Stimulated activated memory B cell treated with anti-CD40 and anti-IgM and Interleukin-4, amounts not matched to agents 10 μg/mL and 1 μg/mL and 100 μg/mL, for 72 hours (primary cell): Measurements from ENCODE around the gene CACYBP.
A peak's percentile ranks its signal among the peaks of the same experiment; 100 is the strongest.

Experiments used
- ATAC-seq: fragments of 150-1000 bp; cut with Tn5 transposase; 2 replicates; pipeline ENCODE4 v1.10.0; 2021
- H3K27ac Mint-ChIP-seq: one replicate; pipeline ENCODE4 v1.8.0; 2022; ENCODE audit warnings: mild to moderate bottlenecking, mixed read lengths
- H3K27me3 Mint-ChIP-seq: one replicate; pipeline ENCODE4 v1.8.0; 2022; ENCODE audit warnings: mixed read lengths
- H3K36me3 Mint-ChIP-seq: one replicate; pipeline ENCODE4 v1.8.0; 2022; ENCODE audit warnings: mixed read lengths
- H3K4me1 Mint-ChIP-seq: one replicate; pipeline ENCODE4 v1.8.0; 2022; ENCODE audit warnings: mixed read lengths
- H3K4me3 Mint-ChIP-seq: one replicate; pipeline ENCODE4 v1.8.0; 2022; ENCODE audit warnings: mild to moderate bottlenecking, moderate library complexity, mixed read lengths
- H3K9me3 Mint-ChIP-seq: one replicate; pipeline ENCODE4 v1.8.0; 2022; ENCODE audit warnings: mixed read lengths

The CACYBP gene

GRCh38 chr1:174999936-175000696 lies at the start of gene CACYBP:
Gene CACYBP (plus strand): TSS chr1:174999947. CDS start chr1:175000181, 234 bp downstream.
- no peak for ATAC-seq
- Mint-ChIP-seq H3K4me3 (no peak within 1 kb of the TSS), H3K4me1 (peaks cover 43% of the 10 kb centered on the region), H3K27ac (no peak within 1 kb of the TSS), H3K27me3 (no peaks in the 10 kb centered on the region), H3K9me3 (no peaks in the 10 kb centered on the region), H3K36me3 (peaks cover 1% of the 10 kb centered on the region)

- ATAC-seq, result peak; percentile 89
- peaks cover 47% of the 10 kb centered on the region for H3K4me1 Mint-ChIP-seq
- H3K9me3 Mint-ChIP-seq, result no peaks in the 10 kb centered on the region
- peak overlapping the region; percentile 78 for H3K27ac Mint-ChIP-seq
- H3K36me3 Mint-ChIP-seq, result peaks cover 9% of the 10 kb centered on the region
- no peaks in the 10 kb centered on the region for H3K27me3 Mint-ChIP-seq
- peak overlapping the region; percentile 65 for H3K4me3 Mint-ChIP-seq
Measured at GRCh38 chr1:174953285-174954072, 46.3 kb upstream of the CACYBP start.

GRCh38 chr1:174954073-174954460 lies 45.7 kb upstream of the CACYBP start:
- ATAC-seq, result peak; percentile 60
- Mint-ChIP-seq H3K27ac (peak overlapping the region; percentile 78), H3K36me3 (peaks cover 11% of the 10 kb centered on the region), H3K27me3 (no peaks in the 10 kb centered on the region), H3K4me1 (peaks cover 47% of the 10 kb centered on the region), H3K4me3 (peak overlapping the region; percentile 27), H3K9me3 (no peaks in the 10 kb centered on the region)

GRCh38 chr1:174954671-174955669 lies 44.8 kb upstream of the CACYBP start:
- Mint-ChIP-seq H3K4me3 (no peak overlapping the region), H3K4me1 (peaks cover 45% of the 10 kb centered on the region), H3K9me3 (no peaks in the 10 kb centered on the region), H3K27ac (peak overlapping the region; percentile 78), H3K36me3 (peaks cover 11% of the 10 kb centered on the region), H3K27me3 (no peaks in the 10 kb centered on the region)
- ATAC-seq, result no peak

- Mint-ChIP-seq H3K36me3 (peaks cover 11% of the 10 kb centered on the region), H3K4me1 (peaks cover 39% of the 10 kb centered on the region), H3K27me3 (no peaks in the 10 kb centered on the region), H3K27ac (no peak overlapping the region), H3K9me3 (no peaks in the 10 kb centered on the region), H3K4me3 (no peak overlapping the region)
- no peak for ATAC-seq
Measured at GRCh38 chr1:174956086-174956485, 43.7 kb upstream of the CACYBP start.

GRCh38 chr1:174956976-174957375 lies 42.8 kb upstream of the CACYBP start:
- H3K27me3 Mint-ChIP-seq, result no peaks in the 10 kb centered on the region
- peak overlapping the region; percentile 46 for H3K27ac Mint-ChIP-seq
- no peaks in the 10 kb centered on the region for H3K9me3 Mint-ChIP-seq
- H3K4me1 Mint-ChIP-seq, result peaks cover 39% of the 10 kb centered on the region
- no peak for ATAC-seq
- H3K4me3 Mint-ChIP-seq, result no peak overlapping the region
- peaks cover 11% of the 10 kb centered on the region for H3K36me3 Mint-ChIP-seq

- H3K4me1 Mint-ChIP-seq, result peaks cover 36% of the 10 kb centered on the region
- H3K4me3 Mint-ChIP-seq, result no peak overlapping the region
- peak overlapping the region; percentile 46 for H3K27ac Mint-ChIP-seq
- no peak for ATAC-seq
- no peaks in the 10 kb centered on the region for H3K27me3 Mint-ChIP-seq
- H3K36me3 Mint-ChIP-seq, result peaks cover 11% of the 10 kb centered on the region
- H3K9me3 Mint-ChIP-seq, result no peaks in the 10 kb centered on the region
Measured at GRCh38 chr1:174957829-174958228, 41.9 kb upstream of the CACYBP start.

- ATAC-seq, result no peak
- peaks cover 31% of the 10 kb centered on the region for H3K4me1 Mint-ChIP-seq
- H3K9me3 Mint-ChIP-seq, result no peaks in the 10 kb centered on the region
- no peak overlapping the region for H3K4me3 Mint-ChIP-seq
- H3K27ac Mint-ChIP-seq, result peak overlapping the region; percentile 46
- peaks cover 11% of the 10 kb centered on the region for H3K36me3 Mint-ChIP-seq
- no peaks in the 10 kb centered on the region for H3K27me3 Mint-ChIP-seq
Measured at GRCh38 chr1:174958396-174958795, 41.4 kb upstream of the CACYBP start.

- peaks cover 28% of the 10 kb centered on the region for H3K4me1 Mint-ChIP-seq
- H3K9me3 Mint-ChIP-seq, result no peaks in the 10 kb centered on the region
- no peak overlapping the region for H3K27ac Mint-ChIP-seq
Measured at GRCh38 chr1:174960362-174960761, 39.4 kb upstream of the CACYBP start.

GRCh38 chr1:174963529-174964125 lies 36.1 kb upstream of the CACYBP start:
- Mint-ChIP-seq H3K27ac (peak overlapping the region; percentile 73), H3K4me3 (no peak overlapping the region), H3K36me3 (peaks cover under 1% of the 10 kb centered on the region), H3K9me3 (no peaks in the 10 kb centered on the region), H3K27me3 (no peaks in the 10 kb centered on the region), H3K4me1 (peaks cover 39% of the 10 kb centered on the region)
- no peak for ATAC-seq

More at GRCh38 chr1:174960362-174960761, 39.4 kb upstream of the CACYBP start:
- Mint-ChIP-seq H3K27me3 (no peaks in the 10 kb centered on the region), H3K4me3 (no peak overlapping the region), H3K36me3 (peaks cover 11% of the 10 kb centered on the region)
- ATAC-seq, result no peak

- Mint-ChIP-seq H3K4me1 (peaks cover 47% of the 10 kb centered on the region), H3K36me3 (no peaks in the 10 kb centered on the region), H3K9me3 (no peaks in the 10 kb centered on the region), H3K4me3 (peak overlapping the region; percentile 73), H3K27ac (peak overlapping the region; percentile 73), H3K27me3 (no peaks in the 10 kb centered on the region)
- ATAC-seq, result peak; percentile 88
Measured at GRCh38 chr1:174964261-174964971, 35.3 kb upstream of the CACYBP start.

- Mint-ChIP-seq H3K27ac (peak overlapping the region; percentile 73), H3K4me1 (peaks cover 52% of the 10 kb centered on the region), H3K36me3 (peaks cover 4% of the 10 kb centered on the region), H3K27me3 (no peaks in the 10 kb centered on the region), H3K9me3 (no peaks in the 10 kb centered on the region), H3K4me3 (peak overlapping the region; percentile 73)
- ATAC-seq, result peak; percentile 15
Measured at GRCh38 chr1:174964972-174965361, 34.8 kb upstream of the CACYBP start.

GRCh38 chr1:174965362-174966007 lies 34.3 kb upstream of the CACYBP start:
- Mint-ChIP-seq H3K4me1 (peaks cover 56% of the 10 kb centered on the region), H3K9me3 (no peaks in the 10 kb centered on the region), H3K27me3 (no peaks in the 10 kb centered on the region), H3K4me3 (peak overlapping the region; percentile 73), H3K27ac (peak overlapping the region; percentile 73), H3K36me3 (peaks cover 7% of the 10 kb centered on the region)
- no peak for ATAC-seq
